ENCODE measurements around the gene LRRC8B. TPM values are rescaled to one million over a fixed set of nuclear protein-coding genes. Genes with fewer than 3 reads are reported as not detected.
A peak's percentile ranks its signal among the peaks of the same experiment; 100 is the strongest.

LRRC8B gene
- total and polyA plus RNA-seq, 2 experiments from 2014 or later: 0.32 to 0.54 TPM

DNA sequence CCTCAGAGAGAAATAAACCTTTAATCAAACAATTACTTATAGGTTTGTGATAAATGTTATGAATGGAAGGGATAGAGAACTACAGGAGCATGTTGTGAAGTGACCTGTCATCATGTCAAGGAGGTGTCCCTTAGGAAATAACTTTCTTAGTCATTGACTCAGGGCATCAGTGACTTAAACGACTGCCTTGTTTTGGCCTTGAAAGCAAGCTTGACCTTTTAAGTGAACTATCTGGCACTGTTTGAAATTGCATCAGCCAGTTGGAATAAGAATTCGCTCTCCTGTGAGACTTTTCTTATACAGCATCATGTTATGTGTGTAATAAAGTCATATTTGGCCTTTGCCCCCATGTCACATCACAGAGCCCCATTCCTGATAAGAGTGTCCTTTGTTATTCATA lies 30.9 kb downstream of the LRRC8B start:
- in situ Hi-C loops (cut with MboI): no loop called here
- no peak for DNase-seq

DNA sequence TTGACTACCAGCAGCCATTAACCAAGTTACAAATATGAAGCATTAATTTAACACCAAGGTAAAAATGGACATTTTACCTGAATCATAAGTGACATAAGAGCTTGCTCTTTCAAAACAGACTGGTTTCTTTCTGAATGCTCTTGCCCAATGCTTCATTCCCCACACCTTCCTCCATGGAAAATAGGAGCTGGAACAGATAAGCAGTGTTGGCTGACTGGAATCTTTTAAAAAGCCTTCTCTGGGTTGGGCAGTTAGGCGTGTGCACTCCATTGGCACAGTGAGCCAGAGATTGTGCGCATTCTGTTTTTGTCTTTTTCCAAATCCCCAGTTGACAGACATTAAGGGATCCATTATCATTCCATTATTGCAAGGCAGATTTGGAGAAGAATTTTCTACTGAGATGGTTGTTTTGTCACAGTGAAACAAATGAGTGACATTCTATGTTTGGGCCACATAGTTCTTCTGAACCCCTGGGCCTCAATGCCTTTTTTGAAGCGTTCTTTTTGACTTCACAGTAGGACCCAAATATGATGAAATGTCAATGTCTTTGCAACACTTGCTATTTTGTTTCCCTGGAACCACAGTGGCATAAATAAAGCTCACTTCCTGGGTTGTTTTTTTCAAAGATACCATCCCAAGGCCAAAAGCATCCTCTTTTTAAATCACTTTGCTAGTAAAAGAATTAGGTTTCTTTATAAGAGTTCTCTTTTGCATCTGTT lies 32.3 kb downstream of the LRRC8B start:
- WGBS, 2 experiments (ENCODE audit: low coverage in 1 of 2, low lambda C conversion rate in 2 of 2, missing lambda C conversion rate in 2 of 2): 92 to 95% methylated on average over 3 of the region's 3 CpGs
- no peaks in the 10 kb centered on the region for H3K9me3 ChIP-seq (ENCODE audit: low read depth)
- no peak overlapping the region for H3K4me3 ChIP-seq
- H3K27me3 ChIP-seq (replicated peaks; ENCODE audit: insufficient read depth): no peaks in the 10 kb centered on the region
- no peak overlapping the region for H3K9ac ChIP-seq
- no peak overlapping the region for H3K27ac ChIP-seq
- H3K9me2 ChIP-seq (ENCODE audit: insufficient read depth): no peaks in the 10 kb centered on the region
- no peaks in the 10 kb centered on the region for H3K36me3 ChIP-seq (ENCODE audit: low read depth)
- DNase-seq: no peak
- no peak for TF ChIP-seq EZH2 (IDR thresholded peaks at IDR 0.05; ENCODE audit: insufficient read depth, poor library complexity, severe bottlenecking)
- no peak for TF ChIP-seq EZH2phosphoT487 (IDR thresholded peaks at IDR 0.05; ENCODE audit: insufficient read depth, low read depth)
- no peaks in the 10 kb centered on the region for H4K20me1 ChIP-seq (ENCODE audit: insufficient read depth)
- in situ Hi-C loops (cut with MboI): no loop called here
- H2AFZ ChIP-seq: no peak overlapping the region
- 0 out of 2 replicates have a peak, but pooled peaks cover 6% of the 10 kb centered on the region for H3F3A ChIP-seq (ENCODE audit: insufficient read depth)
- no peaks in the 10 kb centered on the region for H3K79me2 ChIP-seq (ENCODE audit: insufficient read depth)
- peaks cover 3% of the 10 kb centered on the region; the same call in 1 of the 2 replicates for H3K4me1 ChIP-seq (ENCODE audit: insufficient read depth)
- no peak overlapping the region for H3K4me2 ChIP-seq (ENCODE audit: unreplicated experiment)

More for the DNA sequence above, 30.9 kb downstream of the LRRC8B start:
- Histone ChIP-seq H3K27me3 (replicated peaks; ENCODE audit: insufficient read depth) (no peaks in the 10 kb centered on the region), H3K4me2 (ENCODE audit: unreplicated experiment) (no peak overlapping the region), H3K79me2 (ENCODE audit: insufficient read depth) (no peaks in the 10 kb centered on the region), H3K9me3 (ENCODE audit: low read depth) (no peaks in the 10 kb centered on the region), H3F3A (ENCODE audit: insufficient read depth) (0 out of 2 replicates have a peak, but pooled peaks cover 6% of the 10 kb centered on the region), H2AFZ (no peak overlapping the region), H3K4me1 (ENCODE audit: insufficient read depth) (peaks cover 3% of the 10 kb centered on the region; the same call in 1 of the 2 replicates), H3K36me3 (ENCODE audit: low read depth) (no peaks in the 10 kb centered on the region), H3K9me2 (ENCODE audit: insufficient read depth) (no peaks in the 10 kb centered on the region), H3K4me3 (no peak overlapping the region), H3K27ac (no peak overlapping the region), H3K9ac (no peak overlapping the region), H4K20me1 (ENCODE audit: insufficient read depth) (no peaks in the 10 kb centered on the region)
- TF ChIP-seq EZH2 (IDR thresholded peaks at IDR 0.05; ENCODE audit: insufficient read depth, poor library complexity, severe bottlenecking): no peak
- no peak for TF ChIP-seq EZH2phosphoT487 (IDR thresholded peaks at IDR 0.05; ENCODE audit: insufficient read depth, low read depth)
- 68 to 73% methylated on average over 2 of the region's 2 CpGs for WGBS, 2 experiments (ENCODE audit: low coverage in 1 of 2, low lambda C conversion rate in 2 of 2, missing lambda C conversion rate in 2 of 2)

DNA sequence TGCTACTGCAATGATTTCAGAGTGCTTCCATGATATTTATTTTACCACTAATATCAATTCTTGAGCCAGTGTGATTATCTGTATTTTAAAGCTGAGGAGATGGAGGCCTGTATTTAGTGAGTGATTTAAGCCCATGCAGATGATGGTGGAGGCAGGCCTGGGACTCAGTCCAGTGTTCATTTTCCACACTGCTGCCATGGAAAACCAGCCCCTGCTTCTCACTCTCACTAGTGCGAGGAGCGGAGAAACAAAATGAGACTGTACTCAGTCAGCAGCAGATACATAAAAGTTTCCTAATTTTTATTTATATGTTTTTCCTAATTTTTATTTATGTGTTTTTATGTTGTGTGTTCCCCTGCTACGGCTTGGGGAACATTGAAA lies 32.8 kb downstream of the LRRC8B start:
- 0 out of 2 replicates have a peak, but pooled peaks cover 5% of the 10 kb centered on the region for H3F3A ChIP-seq (ENCODE audit: insufficient read depth)
- no peaks in the 10 kb centered on the region for H3K79me2 ChIP-seq (ENCODE audit: insufficient read depth)
- no peaks in the 10 kb centered on the region for H3K27me3 ChIP-seq (replicated peaks; ENCODE audit: insufficient read depth)
- H4K20me1 ChIP-seq (ENCODE audit: insufficient read depth): no peaks in the 10 kb centered on the region
- H3K9me2 ChIP-seq (ENCODE audit: insufficient read depth): no peaks in the 10 kb centered on the region
- 93 to 97% methylated on average over 3 of the region's 3 CpGs for WGBS, 2 experiments (ENCODE audit: low coverage in 1 of 2, low lambda C conversion rate in 2 of 2, missing lambda C conversion rate in 2 of 2)
- no peak overlapping the region for H3K4me3 ChIP-seq
- DNase-seq: no peak
- H3K4me2 ChIP-seq (ENCODE audit: unreplicated experiment): no peak overlapping the region
- H3K27ac ChIP-seq: no peak overlapping the region
- peaks cover under 1% of the 10 kb centered on the region; the same call in 1 of the 2 replicates for H3K4me1 ChIP-seq (ENCODE audit: insufficient read depth)
- H3K9me3 ChIP-seq (ENCODE audit: low read depth): no peaks in the 10 kb centered on the region
- no peak overlapping the region for H2AFZ ChIP-seq
- no peak overlapping the region for H3K9ac ChIP-seq
- H3K36me3 ChIP-seq (ENCODE audit: low read depth): no peaks in the 10 kb centered on the region
- TF ChIP-seq EZH2 (IDR thresholded peaks at IDR 0.05; ENCODE audit: insufficient read depth, poor library complexity, severe bottlenecking) (no peak), EZH2phosphoT487 (IDR thresholded peaks at IDR 0.05; ENCODE audit: insufficient read depth, low read depth) (no peak)
- in situ Hi-C loops (cut with MboI): no loop called here

DNA sequence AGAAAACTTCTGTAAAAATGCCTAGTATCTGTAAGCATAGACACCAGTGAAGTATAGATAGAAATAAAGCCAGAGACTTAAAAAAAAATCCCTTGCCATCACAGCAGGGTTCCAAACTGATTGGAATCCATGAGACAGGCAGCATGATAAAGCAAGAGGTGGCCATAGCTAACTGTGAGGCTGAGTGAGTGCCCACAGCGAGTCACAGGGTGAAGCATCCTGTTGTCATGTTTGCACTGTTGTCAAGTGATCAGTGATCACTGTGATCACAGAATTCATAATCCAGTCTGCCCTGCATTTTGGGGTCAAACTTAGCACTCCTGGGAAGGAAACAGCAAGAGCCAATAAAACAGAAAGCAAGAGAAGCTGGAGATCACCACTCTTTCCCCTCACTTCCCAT lies 33.3 kb downstream of the LRRC8B start:
- Histone ChIP-seq H3K79me2 (ENCODE audit: insufficient read depth) (no peaks in the 10 kb centered on the region), H3K9me2 (ENCODE audit: insufficient read depth) (no peaks in the 10 kb centered on the region), H3K9me3 (ENCODE audit: low read depth) (no peaks in the 10 kb centered on the region), H3K27me3 (replicated peaks; ENCODE audit: insufficient read depth) (no peaks in the 10 kb centered on the region), H3K4me2 (ENCODE audit: unreplicated experiment) (no peak overlapping the region), H3K9ac (no peak overlapping the region), H3K4me3 (no peak overlapping the region), H3K4me1 (ENCODE audit: insufficient read depth) (no peaks in the 10 kb centered on the region; the same call in 1 of the 2 replicates), H3K36me3 (ENCODE audit: low read depth) (no peaks in the 10 kb centered on the region), H3K27ac (no peak overlapping the region), H2AFZ (no peak overlapping the region), H4K20me1 (ENCODE audit: insufficient read depth) (no peaks in the 10 kb centered on the region), H3F3A (ENCODE audit: insufficient read depth) (0 out of 2 replicates have a peak, but pooled peaks cover under 1% of the 10 kb centered on the region)
- TF ChIP-seq EZH2 (IDR thresholded peaks at IDR 0.05; ENCODE audit: insufficient read depth, poor library complexity, severe bottlenecking): no peak
- TF ChIP-seq EZH2phosphoT487 (IDR thresholded peaks at IDR 0.05; ENCODE audit: insufficient read depth, low read depth): no peak
- DNase-seq: peak; percentile 7
- in situ Hi-C loops (cut with MboI): no loop called here
- 80 to 95% methylated on average over 1 of the region's 1 CpG for WGBS, 2 experiments (ENCODE audit: low coverage in 1 of 2, low lambda C conversion rate in 2 of 2, missing lambda C conversion rate in 2 of 2)

All from GM23248 (cell line).